Hypothalamus (tissue), 51 donors: Measurements from ENCODE around the gene HYCC2.
A peak's percentile ranks its signal among the peaks of the same experiment; 100 is the strongest.

ENCODE experiments used
- DNase-seq, 51 donors: peaks; one replicate each; lab custom pipeline; 2025; lab: John Stamatoyannopoulos, UW

The HYCC2 gene

GRCh38 chr2:201071479-201072200, at the start of gene HYCC2, which contains the start of gene NDUFB3:
TSS of gene HYCC2 (minus strand) at chr2:201071671. CDS start at chr2:201024009, 47,662 bp downstream.
TSS of gene NDUFB3 (plus strand) at chr2:201072001. CDS start at chr2:201078883, 6,882 bp downstream.
- DNase-seq, result peak; percentile 41 to 99 (median 86)

GRCh38 chr2:201118961-201119854, 47.7 kb upstream of the HYCC2 start:
- DNase-seq, result peak in 2 of 51 donors; percentile 57 to 79

- peak; percentile 15 to 85 (median 65) for DNase-seq
Measured at GRCh38 chr2:201118121-201118960, 46.9 kb upstream of the HYCC2 start.

GRCh38 chr2:201117735-201118094, 46.2 kb upstream of the HYCC2 start:
- DNase-seq, result peak in 1 of 51 donors; percentile 3

GRCh38 chr2:201116959-201117734, 45.7 kb upstream of the HYCC2 start:
- DNase-seq, result peak in 14 of 51 donors; percentile 29 to 81 (median 50)

- DNase-seq, result peak in 48 of 51 donors; percentile 14 to 91 (median 65)
Measured at GRCh38 chr2:201116115-201116958, 44.9 kb upstream of the HYCC2 start, which contains the start of gene CFLAR. TSS of gene CFLAR (plus strand) at chr2:201116164. CDS start at chr2:201129866, 13,702 bp downstream.

- no peak for DNase-seq
Measured at GRCh38 chr2:201114846-201115245, 43.4 kb upstream of the HYCC2 start.

- no peak for DNase-seq
Measured at GRCh38 chr2:201114350-201114749, 42.9 kb upstream of the HYCC2 start.

GRCh38 chr2:201111096-201111495, 39.6 kb upstream of the HYCC2 start:
- no peak for DNase-seq

GRCh38 chr2:201110615-201111014, 39.1 kb upstream of the HYCC2 start:
- DNase-seq, result no peak

GRCh38 chr2:201109186-201109585, 37.7 kb upstream of the HYCC2 start:
- no peak for DNase-seq

- no peak for DNase-seq
Measured at GRCh38 chr2:201108341-201108740, 36.9 kb upstream of the HYCC2 start.

- DNase-seq, result no peak
Measured at GRCh38 chr2:201107624-201108023, 36.2 kb upstream of the HYCC2 start.

GRCh38 chr2:201105759-201106158, 34.3 kb upstream of the HYCC2 start:
- no peak for DNase-seq

GRCh38 chr2:201100497-201100896, 29.0 kb upstream of the HYCC2 start:
- DNase-seq, result no peak

- no peak for DNase-seq
Measured at GRCh38 chr2:201093573-201093972, 22.1 kb upstream of the HYCC2 start.

- DNase-seq, result no peak
Measured at GRCh38 chr2:201090574-201090973, 19.1 kb upstream of the HYCC2 start.

GRCh38 chr2:201084863-201085262, 13.4 kb upstream of the HYCC2 start:
- no peak for DNase-seq

GRCh38 chr2:201074996-201075395, 3.5 kb upstream of the HYCC2 start:
- no peak for DNase-seq
